ENCODE results near the gene AATK.

AATK gene

GRCh38 chr17:81197831-81198490, 31.9 kb upstream of the AATK start:
- H3K4me3 Mint-ChIP-seq, result no peak overlapping the region
- no peak for DNase-seq
- no peaks in the 10 kb centered on the region for H3K4me1 Mint-ChIP-seq
- no peaks in the 10 kb centered on the region for H3K27me3 Mint-ChIP-seq (ENCODE audit: low read depth, poor library complexity)
- H3K9me3 Mint-ChIP-seq, result no peaks in the 10 kb centered on the region
- no peak overlapping the region for H3K27ac Mint-ChIP-seq
- peaks cover 11% of the 10 kb centered on the region for H3K36me3 Mint-ChIP-seq (ENCODE audit: low read depth)
- TF ChIP-seq, protein P1, sequence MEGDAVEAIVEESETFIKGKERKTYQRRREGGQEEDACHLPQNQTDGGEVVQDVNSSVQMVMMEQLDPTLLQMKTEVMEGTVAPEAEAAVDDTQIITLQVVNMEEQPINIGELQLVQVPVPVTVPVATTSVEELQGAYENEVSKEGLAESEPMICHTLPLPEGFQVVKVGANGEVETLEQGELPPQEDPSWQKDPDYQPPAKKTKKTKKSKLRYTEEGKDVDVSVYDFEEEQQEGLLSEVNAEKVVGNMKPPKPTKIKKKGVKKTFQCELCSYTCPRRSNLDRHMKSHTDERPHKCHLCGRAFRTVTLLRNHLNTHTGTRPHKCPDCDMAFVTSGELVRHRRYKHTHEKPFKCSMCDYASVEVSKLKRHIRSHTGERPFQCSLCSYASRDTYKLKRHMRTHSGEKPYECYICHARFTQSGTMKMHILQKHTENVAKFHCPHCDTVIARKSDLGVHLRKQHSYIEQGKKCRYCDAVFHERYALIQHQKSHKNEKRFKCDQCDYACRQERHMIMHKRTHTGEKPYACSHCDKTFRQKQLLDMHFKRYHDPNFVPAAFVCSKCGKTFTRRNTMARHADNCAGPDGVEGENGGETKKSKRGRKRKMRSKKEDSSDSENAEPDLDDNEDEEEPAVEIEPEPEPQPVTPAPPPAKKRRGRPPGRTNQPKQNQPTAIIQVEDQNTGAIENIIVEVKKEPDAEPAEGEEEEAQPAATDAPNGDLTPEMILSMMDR (IDR thresholded peaks at IDR 0.05), result no peak

DNA sequence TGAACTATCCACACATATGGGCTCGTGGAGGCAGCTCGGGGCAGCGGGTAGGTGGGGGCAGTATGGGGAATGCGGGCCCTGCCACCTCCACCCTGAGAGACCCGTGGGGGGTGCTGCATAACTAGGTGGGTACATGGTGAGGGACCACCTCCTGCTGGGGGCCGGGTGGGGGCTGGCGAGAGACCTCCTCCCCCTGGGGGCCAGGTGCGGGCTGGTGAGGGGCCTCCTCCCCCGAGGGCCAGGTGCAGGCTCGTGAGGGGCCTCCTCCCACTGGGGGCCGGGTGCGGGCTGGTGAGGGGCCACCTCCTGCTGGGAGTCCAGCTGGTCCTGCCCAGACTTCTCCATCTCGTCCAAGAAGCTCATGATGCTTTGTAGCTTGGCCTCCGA, 31.4 kb upstream of the AATK start:
- TF ChIP-seq, protein P1 (IDR thresholded peaks at IDR 0.05), result no peak
- Mint-ChIP-seq H3K4me3 (no peak overlapping the region), H3K27ac (no peak overlapping the region)

DNA sequence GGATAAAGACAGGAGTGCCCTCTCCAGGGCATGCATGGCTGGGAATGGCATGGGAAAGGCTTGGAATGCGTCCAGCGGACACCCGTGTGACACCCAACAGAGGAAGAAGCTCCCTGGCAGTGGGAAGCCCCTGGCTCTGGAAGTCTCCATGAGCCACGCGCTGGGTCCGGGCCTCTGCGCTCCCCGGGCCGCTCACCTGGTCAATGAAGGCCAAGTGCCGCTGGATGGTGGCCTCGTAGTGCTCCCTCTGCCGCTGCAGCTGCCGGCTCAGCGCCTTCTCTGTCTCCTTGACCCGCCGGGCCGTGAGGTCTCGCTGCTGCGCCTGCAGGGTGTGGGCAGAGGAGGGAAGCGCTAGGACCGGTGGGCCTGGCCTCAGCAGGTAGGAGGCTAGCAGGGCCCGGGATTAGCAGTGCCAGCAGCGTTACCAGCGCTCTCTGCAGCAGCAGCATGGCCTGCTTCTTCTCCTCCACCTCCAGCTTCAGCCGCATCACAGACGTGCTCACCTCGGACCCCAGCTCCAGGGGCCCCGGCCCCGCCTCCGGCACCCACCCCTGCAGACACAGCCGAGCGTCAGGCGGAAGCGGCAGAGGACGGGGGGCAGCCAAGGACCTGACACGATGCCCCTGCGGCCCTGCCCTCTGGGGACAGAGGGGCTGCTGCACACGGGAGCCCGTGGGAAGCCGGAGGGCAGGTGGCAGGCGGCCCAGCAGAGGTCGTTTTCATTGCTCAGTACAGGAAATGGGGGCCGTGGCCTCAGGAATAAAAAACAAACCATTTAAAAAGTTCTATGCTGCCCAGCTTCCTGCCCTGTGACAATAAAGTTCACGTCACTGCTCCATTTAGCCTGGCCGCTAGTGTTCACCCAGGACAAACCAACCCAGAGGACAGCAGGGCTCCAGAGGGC, 30.7 kb upstream of the AATK start:
- H3K4me3 Mint-ChIP-seq, result no peak overlapping the region
- DNase-seq, result no peak
- H3K9me3 Mint-ChIP-seq, result no peaks in the 10 kb centered on the region
- no peaks in the 10 kb centered on the region for H3K4me1 Mint-ChIP-seq
- no peaks in the 10 kb centered on the region for H3K27me3 Mint-ChIP-seq (ENCODE audit: low read depth, poor library complexity)
- TF ChIP-seq, protein P1 (IDR thresholded peaks at IDR 0.05), result no peak
- no peak overlapping the region for H3K27ac Mint-ChIP-seq
- peaks cover 4% of the 10 kb centered on the region for H3K36me3 Mint-ChIP-seq (ENCODE audit: low read depth)

More for the DNA sequence above, 31.4 kb upstream of the AATK start:
- Mint-ChIP-seq H3K9me3 (no peaks in the 10 kb centered on the region), H3K36me3 (ENCODE audit: low read depth) (peaks cover 8% of the 10 kb centered on the region), H3K4me1 (no peaks in the 10 kb centered on the region), H3K27me3 (ENCODE audit: low read depth, poor library complexity) (no peaks in the 10 kb centered on the region)
- DNase-seq, result no peak

DNA sequence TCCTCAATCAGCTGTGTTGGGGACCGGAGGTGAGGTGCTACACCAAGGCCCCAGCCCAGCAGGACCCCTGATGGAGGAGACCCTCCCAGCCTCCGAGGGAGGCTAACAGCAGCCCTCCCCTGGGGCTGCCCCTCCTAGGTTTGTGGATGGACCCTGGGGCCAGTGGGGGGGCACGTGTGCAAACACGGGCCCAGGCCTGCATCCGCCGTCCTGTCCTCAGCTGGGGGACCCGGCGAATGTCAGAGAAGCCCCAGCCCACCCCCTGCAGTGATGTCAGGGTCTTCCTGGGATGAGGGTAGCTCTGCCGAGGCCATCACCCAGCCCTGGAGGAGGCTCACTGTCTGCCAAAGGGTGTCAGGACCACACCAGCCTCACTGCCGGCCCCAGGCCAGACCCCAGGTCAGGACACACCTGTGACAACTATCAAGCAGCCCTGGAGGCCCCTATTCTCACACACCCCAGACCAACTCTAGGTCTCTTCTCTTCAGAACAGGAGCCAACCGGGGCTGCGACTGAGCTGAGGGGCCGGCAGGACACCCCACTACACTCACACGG, 30.0 kb upstream of the AATK start:
- H3K4me1 Mint-ChIP-seq, result no peaks in the 10 kb centered on the region
- H3K9me3 Mint-ChIP-seq, result no peaks in the 10 kb centered on the region
- no peaks in the 10 kb centered on the region for H3K27me3 Mint-ChIP-seq (ENCODE audit: low read depth, poor library complexity)
- H3K27ac Mint-ChIP-seq, result no peak overlapping the region
- TF ChIP-seq, protein P1 (IDR thresholded peaks at IDR 0.05), result no peak
- H3K4me3 Mint-ChIP-seq, result no peak overlapping the region
- no peak for DNase-seq
- H3K36me3 Mint-ChIP-seq (ENCODE audit: low read depth), result no peaks in the 10 kb centered on the region

- H3K4me1 Mint-ChIP-seq, result no peaks in the 10 kb centered on the region
- H3K27ac Mint-ChIP-seq, result no peak overlapping the region
- no peaks in the 10 kb centered on the region for H3K36me3 Mint-ChIP-seq (ENCODE audit: low read depth)
- H3K9me3 Mint-ChIP-seq, result no peaks in the 10 kb centered on the region
- H3K27me3 Mint-ChIP-seq (ENCODE audit: low read depth, poor library complexity), result no peaks in the 10 kb centered on the region
- DNase-seq, result no peak
- TF ChIP-seq, protein P1 (IDR thresholded peaks at IDR 0.05), result no peak
- no peak overlapping the region for H3K4me3 Mint-ChIP-seq
Measured at GRCh38 chr17:81194941-81195901, 29.2 kb upstream of the AATK start.
